Measurements from ENCODE around the gene HOXA9.

Gene HOXA9

DNA sequence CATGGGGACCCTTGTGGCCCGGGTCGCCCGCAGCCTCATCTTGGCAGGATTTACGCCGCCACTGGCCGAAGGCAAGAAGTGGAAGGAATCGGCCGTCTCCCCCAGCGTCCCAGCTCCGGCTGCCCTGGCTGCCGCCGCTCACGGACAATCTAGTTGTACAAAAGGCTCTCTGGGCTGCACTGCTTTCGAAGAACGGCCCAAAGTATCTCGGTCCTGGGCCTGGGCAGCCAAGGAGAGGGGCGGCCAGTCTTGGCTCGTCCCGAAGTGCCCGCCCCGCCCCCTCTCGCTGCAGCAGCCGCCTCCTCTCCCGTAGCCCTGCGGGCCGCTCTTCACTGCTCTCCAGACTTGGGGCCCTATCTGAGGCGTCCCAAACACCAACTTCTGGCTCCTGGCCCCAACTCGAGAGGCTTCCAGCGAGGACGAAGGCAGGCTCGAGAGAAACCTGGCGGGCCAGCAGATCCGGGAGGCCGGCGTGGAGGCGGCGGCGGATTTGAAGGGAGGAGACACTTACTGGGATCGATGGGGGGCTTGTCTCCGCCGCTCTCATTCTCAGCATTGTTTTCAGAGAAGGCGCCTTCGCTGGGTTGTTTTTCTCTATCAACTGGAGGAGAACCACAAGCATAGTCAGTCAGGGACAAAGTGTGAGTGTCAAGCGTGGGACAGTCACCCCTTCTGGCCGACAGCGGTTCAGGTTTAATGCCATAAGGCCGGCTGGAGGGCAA lies 809 bp downstream of the HOXA9 start:
- no peak for DNase-seq (ENCODE audit: low read depth in 2 of 2)

- DNase-seq (ENCODE audit: low read depth in 2 of 2): no peak
Measured at GRCh38 chr7:27164045-27164366, 1.3 kb downstream of the HOXA9 start.

- no peak for DNase-seq (ENCODE audit: low read depth in 2 of 2)
Measured at GRCh38 chr7:27163288-27164044, 1.9 kb downstream of the HOXA9 start.

DNA sequence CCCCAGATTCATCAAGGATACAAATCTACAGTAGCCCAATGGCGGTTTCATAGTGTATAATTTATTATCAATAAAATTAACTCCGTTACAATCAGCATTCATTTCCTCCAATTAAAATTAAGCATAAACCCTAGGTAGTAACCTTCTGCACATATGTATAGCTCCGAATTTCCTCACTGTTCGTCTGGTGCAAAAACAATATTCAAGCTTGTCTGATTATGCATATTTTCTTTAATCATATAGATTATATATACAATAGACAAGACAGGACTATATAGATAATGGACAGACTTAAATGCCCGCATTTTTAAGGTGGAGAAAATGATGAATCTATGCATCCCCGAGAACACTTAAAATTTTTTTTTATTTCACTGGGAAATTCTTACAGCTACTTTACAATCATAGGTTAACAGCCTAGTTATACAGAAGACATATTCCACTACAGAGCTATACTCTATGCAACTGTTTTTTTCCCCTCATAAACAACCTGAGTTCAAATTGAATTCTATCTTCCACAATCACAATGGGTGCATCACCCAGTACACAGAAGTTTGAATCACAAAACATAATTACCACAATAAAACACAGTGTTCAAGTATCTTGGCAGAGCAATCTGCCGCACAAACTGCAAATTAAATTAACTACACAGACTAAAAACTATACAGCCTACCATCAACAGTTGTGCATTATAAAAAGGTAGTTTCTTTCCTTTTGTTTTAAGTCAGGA lies 2.6 kb downstream of the HOXA9 start:
- DNase-seq (ENCODE audit: low read depth in 2 of 2): no peak

DNA sequence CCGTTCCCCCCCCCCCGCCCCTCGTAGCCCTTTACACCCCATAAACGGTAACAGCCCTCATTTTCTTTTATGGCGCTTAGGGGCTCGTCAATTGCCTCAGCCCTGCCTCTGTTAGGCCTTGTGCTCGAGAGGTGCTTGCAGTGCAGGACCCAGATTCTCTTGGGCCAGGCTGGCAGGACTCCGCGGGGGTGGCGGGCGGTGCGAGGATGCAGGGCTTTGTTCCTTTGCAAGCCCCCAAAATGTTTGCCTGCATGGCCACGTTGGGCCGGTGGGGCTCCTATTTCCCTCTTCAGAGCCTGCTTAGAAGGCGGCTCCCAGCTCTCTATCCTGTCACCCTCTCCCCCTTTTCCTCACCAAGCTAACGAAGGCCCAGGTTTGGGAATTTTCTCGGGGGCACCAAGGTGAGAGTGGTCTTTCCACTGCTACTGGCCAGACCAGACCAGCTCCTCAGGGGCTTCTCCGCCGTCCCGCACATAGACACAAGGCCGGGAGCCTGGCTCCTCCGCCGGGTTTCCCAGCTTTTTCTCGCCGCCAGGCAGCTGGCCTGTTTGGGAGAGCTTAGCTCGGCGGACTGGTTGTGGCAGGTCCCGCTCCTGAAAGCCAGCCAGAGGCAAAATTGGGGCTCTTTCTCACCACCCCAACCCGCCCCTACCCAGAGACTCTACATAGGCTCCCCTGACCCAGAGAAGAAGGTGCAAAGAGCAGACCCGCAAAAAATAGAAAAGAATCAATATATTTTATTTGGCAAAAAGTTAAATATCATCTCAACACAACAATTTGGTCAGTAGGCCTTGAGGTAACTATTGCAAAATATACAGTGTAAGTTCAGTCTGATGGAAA lies 3.4 kb downstream of the HOXA9 start:
- no peak for DNase-seq (ENCODE audit: low read depth in 2 of 2)

GRCh38 chr7:27161214-27161720 lies 4.1 kb downstream of the HOXA9 start:
- no peak for DNase-seq (ENCODE audit: low read depth in 2 of 2)

- DNase-seq (ENCODE audit: low read depth in 2 of 2): peak; percentile 67 to 75
Measured at GRCh38 chr7:27160546-27161213, 4.7 kb downstream of the HOXA9 start.

DNA sequence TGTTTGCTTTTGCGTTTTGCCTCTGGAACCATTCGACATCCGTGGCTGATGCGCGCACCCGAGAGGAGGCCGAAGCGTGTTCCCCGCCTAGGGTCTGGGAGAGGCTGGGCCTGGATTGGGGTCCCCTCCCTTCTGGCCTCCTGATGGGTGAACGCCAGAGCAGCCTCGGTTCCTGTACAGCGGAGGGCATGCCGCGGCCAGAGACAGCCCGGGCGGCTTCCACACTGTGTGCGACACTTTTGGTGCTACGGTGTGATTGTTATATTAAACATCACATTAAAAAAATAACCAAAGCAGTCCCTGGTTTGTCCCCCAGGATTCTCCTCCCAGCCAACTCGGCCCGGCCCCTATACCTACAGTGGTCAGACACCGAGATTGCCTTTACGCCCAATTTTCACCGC lies 5.2 kb downstream of the HOXA9 start:
- no peak for DNase-seq (ENCODE audit: low read depth in 2 of 2)

- DNase-seq (ENCODE audit: low read depth in 2 of 2): no peak
Measured at GRCh38 chr7:27159266-27160144, 5.8 kb downstream of the HOXA9 start.

DNA sequence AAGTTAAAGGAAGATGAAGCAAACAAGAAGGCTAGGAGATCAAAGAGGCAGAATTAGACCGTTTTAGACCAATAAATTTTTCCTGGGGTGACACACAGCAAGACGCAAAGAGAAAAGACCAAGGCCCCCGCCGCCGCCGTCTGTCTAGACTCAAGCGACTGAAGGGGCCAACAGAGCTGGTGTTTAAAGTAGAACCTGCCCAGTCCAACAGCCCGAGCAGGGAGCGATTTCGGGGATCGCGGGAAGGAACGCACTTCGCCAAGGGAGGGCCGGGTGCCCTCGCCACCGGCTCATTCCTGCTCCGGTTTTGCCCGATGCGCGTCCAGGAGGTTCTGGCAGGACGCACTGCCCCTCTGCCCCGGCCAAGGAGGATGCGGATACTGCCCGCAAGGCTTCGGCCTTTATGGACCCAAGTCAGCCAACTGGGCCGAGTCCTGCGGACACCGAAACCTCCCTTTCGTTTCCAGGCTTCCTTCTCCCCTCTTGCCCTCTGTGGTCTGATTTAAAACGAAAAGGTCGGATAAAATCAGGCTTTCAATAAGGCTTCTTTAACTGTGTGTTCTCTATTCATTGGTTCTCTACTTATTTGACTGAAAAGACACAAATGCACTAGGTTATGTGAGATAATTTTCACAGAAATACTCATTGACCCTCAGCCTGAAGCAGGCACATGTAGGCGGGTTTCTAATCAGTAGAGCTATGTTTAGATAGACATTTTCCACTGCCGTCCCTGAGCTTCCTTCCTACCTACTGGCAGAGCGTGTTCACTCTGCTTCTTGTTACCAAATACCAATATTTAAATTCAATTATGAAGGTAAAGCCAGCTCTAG lies 6.7 kb downstream of the HOXA9 start:
- no peak for DNase-seq (ENCODE audit: low read depth in 2 of 2)

DNA sequence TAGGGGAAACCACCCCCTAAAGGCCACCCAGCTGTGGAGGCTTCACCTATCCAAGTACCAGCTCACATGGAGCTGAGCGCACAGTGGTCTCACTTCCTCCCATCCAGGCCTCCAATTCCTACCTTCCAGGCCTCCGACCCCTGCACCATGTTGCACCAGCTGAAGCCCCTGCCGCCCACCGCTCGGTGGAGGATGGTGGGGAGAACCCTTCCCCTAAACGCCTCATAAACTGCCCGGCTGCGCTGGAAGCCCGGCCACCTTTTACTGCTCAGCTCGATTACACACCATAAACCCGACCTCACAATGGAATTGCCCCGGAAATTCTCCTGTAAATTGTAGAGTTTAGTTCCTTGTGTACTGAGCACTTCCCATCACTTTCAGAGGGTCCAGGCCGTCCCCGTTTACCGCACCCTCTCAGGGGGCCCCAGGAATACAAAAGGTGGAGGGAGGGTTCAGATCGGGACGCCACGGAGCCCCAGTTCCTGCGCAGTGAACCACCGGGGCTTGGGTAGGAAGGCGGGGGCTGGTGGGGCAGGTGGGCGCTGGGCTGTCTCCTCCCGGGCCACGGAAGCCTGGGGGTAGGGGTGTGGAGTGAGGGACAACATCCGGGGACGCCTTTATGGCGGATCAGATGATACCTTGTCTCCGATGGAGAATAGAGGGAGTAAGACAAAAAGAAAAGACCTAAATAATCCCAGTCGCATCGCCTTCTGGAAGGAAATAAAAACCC lies 7.5 kb downstream of the HOXA9 start:
- DNase-seq (ENCODE audit: low read depth in 2 of 2): no peak

- no peak for DNase-seq (ENCODE audit: low read depth in 2 of 2)
Measured at GRCh38 chr7:27156916-27157701, 8.2 kb downstream of the HOXA9 start.

- no peak for DNase-seq (ENCODE audit: low read depth in 2 of 2)
Measured at GRCh38 chr7:27156508-27156898, 8.8 kb downstream of the HOXA9 start, which contains the start of gene HOXA7. Gene HOXA7, minus strand, starts transcription at chr7:27156675. Its CDS starts 130 bp downstream, at chr7:27156545.

GRCh38 chr7:27155816-27156507 lies 9.4 kb downstream of the HOXA9 start:
- no peak for DNase-seq (ENCODE audit: low read depth in 2 of 2)

GRCh38 chr7:27154901-27155815 lies 10.2 kb downstream of the HOXA9 start:
- no peak for DNase-seq (ENCODE audit: low read depth in 2 of 2)

DNA sequence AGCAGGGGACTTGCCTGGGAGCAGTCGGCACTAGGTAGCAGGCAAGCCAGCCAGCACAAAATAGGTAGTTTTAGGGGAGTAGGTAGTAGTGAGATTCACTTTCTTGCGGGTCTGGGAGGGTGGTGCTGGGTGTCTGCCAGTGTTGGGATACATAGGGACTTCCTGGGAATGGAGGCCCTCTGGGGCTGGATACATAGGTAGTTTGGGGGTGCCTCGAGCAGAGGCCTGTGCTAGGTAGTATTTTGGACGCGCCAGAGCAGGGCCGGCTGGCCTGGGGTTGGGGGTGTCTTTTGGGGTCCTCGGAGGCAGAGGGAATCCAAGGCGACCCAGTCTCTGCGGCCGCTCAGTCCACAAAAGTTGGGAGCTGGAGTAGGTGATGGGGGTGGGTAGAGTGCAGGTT lies 11.0 kb downstream of the HOXA9 start:
- no peak for DNase-seq (ENCODE audit: low read depth in 2 of 2)

Measured in stimulated activated CD4-positive, alpha-beta T cell treated with anti-CD3 and anti-CD28 coated beads, Interleukin-15, amount 100 ng/mL, for 48 hours (primary cell).